KG1 (cell line): ENCODE measurements around the gene GPATCH2.
"Not testable (repeated sequence)": the region's sequence is repeated elsewhere in the genome, so short reads cannot be mapped to it uniquely, and the experiment has no call there.

Source experiments
- DNase-seq: peaks from one replicate; lab custom pipeline; 2025; lab: John Stamatoyannopoulos, UW

GPATCH2 gene

GRCh38 chr1:217525773-217526490 lies 105.0 kb downstream of the GPATCH2 start:
- DNase-seq, result no peak

- DNase-seq, result no peak
Observed at GRCh38 chr1:217524787-217525520, 105.9 kb downstream of the GPATCH2 start.

DNA sequence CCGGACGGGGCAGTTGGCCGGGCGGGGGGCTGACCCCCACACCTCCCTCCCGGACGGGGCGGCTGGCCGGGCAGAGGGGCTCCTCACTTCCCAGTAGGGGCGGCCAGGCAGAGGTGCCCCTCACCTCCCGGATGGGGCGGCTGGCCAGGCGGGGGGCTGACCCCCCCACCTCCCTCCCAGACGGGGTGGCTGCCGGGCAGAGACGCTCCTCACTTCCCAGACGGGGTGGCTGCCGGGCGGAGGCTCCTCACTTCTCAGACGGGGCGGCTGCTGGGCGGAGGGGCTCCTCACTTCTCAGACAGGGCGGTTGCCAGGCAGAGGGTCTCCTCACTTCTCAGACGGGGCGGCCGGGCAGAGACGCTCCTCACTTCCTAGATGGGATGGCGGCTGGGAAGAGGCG lies 107.0 kb downstream of the GPATCH2 start:
- not testable (repeated sequence) for DNase-seq

DNA sequence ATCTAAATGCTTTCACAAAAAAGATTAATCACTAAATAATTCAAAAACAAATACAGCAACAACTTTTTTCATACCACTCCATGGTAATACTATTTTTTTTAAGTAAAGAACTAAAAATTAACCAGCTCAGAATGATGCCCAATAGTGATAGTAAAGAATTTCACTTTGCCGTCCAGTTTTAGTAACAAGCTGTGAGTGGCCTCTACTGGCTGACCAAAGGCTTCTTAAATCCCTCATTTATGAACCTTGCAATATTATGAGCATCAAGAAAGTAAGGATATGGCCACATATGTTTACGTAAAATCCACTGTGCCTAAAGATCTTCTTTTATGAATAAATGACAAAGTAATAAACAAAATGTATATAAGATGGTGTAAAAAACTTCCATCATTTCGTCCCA lies 108.6 kb downstream of the GPATCH2 start:
- DNase-seq, result no peak

GRCh38 chr1:217521317-217521716 lies 109.6 kb downstream of the GPATCH2 start:
- no peak for DNase-seq

GRCh38 chr1:217506878-217507277 lies 124.0 kb downstream of the GPATCH2 start:
- DNase-seq, result no peak

- no peak for DNase-seq
Observed at GRCh38 chr1:217498209-217498608, 132.7 kb downstream of the GPATCH2 start.

GRCh38 chr1:217495249-217495648 lies 135.6 kb downstream of the GPATCH2 start:
- DNase-seq, result no peak

DNA sequence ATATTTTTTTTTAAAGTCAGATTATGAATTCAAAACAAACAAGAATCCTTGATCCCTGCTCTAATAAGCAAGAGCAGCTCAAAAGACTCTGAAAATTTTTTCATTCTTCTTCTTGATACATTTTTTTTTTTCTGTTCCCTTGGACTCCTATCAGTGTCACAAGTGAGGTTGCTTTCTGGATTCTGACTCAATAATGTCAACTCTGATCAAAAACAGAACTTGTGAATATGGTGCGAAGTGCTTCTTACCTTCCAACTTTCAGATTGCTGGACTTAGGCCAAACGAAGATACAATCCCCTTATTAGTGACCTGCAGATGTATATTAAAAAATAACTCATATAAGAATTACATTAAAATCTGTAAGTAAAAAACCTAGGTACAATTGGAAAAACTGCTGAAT lies 136.1 kb downstream of the GPATCH2 start:
- DNase-seq, result no peak

DNA sequence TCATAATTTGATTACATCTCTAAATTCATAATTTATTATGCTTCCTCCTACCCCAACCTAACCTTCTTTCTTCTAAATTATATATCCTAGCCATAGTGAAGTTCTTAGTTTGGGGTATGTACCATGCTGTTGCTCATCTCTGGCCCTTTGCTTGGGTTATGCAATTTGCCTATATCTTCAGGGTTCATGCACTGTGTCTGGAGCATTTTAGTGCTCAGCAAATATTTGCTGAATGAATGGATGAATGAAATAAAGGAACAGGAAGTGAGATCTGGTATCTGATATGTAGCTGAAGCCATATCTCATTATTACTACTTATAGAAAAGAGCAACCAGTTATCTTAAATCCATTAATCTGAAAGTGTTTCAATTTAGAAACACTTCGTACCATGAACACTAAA lies 137.6 kb downstream of the GPATCH2 start:
- no peak for DNase-seq

- no peak for DNase-seq
Observed at GRCh38 chr1:217484871-217485270, 146.0 kb downstream of the GPATCH2 start.

DNA sequence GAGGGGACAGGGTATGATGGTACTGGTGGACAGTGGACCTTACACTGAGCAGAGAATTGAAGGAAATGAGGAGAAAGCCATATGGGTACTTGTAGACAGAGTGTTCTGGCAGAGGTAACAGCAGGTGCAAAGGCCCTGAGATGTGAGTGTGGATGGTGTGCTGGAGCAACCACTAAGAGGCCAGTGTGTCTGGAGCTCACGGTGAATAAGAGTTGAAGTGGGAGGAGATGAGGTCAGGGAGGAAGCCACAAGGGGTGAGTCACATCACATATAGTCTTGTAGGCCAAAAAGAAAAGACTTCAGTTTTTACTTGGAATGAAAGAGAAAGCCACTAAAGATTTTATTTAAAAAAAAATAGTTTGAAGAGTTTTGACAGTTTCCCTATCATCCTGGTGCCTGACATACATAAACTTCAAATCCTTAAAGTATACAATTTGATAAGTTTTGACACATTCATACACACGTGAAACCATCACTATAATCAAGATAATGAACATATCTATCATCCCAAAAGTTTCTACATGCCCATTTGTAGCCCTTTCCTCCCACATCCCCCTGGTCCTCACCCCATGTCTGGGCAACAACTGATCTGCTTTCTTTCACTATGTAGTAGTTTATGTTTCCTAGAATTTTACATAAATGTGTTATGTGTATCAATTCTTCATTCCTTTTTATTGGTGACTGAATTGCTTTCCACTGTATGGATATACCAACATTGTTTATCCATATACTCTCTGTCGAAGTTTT lies 148.4 kb downstream of the GPATCH2 start:
- DNase-seq, result peak; percentile 6

DNA sequence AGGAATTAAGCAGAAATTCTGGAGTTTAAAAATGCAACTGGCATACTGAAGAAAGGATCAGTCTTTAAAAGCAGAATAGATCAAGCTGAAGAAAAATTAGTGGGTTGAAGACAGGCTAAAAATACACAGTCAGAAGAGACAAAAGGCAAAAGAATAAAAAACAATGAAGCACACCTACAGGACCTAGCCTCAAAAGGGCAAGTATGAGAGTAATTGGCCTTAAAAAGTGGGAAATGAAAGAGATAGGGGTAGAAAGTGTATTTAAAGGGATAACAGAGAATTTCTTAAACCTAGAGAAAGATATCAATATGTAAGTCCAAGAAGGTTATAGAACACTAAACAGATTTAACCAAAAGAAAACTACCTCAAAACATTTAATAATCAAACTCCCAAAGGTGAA lies 152.4 kb downstream of the GPATCH2 start:
- no peak for DNase-seq

DNA sequence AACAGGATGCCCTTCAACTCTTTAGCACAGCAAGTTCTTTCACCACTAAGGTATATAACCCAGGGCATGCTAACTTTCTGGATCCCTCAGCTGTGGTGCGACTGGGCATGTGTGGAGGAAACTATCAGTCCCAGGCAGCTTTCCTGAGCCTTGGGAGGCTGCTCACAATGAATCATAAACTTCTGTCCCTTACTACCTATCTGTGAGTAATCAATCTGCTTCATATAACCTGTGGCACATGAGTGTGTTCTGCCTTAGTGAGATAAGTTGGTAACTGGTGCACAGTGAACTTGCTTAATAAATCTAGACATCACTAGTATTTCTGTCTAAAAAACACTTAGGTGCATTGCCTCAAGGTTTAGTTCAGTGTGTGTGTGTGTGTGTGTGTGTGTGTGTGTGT lies 158.0 kb downstream of the GPATCH2 start:
- no peak for DNase-seq

GRCh38 chr1:217471403-217471802 lies 159.5 kb downstream of the GPATCH2 start:
- no peak for DNase-seq

DNA sequence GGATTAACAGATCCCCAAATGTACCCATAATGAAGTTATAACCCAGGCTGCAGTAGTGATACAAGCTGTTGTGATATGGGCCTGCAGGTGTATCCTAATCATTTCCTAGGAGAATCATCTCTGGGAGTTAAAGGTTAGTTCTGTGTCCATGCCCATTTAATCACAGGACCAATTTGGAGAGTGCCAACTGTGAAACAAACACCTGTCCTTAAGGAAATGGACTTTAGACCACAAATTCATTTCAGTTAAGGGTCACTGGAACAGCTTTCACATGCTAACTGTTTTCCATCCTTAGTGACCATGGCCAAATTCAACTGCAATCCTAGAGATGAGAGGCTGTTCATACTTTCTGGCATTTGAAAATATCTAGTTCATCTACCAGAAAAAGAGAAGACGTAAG lies 160.9 kb downstream of the GPATCH2 start:
- DNase-seq, result no peak

GRCh38 chr1:217465102-217465501 lies 165.8 kb downstream of the GPATCH2 start:
- DNase-seq, result no peak

- no peak for DNase-seq
Observed at GRCh38 chr1:217462666-217463065, 168.2 kb downstream of the GPATCH2 start.

DNA sequence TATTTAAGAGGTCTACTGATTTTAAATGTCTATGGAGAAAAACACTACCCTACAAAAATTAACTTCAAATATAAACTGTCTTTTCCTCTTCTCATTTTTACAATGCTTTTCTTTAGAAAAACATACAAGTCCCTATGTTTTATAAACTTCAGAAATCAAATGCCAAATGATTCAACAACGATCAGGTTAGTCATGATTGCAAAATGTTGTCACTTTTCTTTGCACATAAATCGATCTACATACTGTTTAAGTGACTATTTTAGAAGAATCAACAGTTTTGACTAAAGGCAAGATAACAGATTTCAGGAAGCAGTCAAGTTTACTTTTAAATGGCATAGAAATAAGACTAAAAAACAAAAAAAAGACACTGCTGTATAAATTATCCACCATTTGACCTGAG lies 168.7 kb downstream of the GPATCH2 start:
- DNase-seq, result no peak

- DNase-seq, result no peak
Observed at GRCh38 chr1:217457016-217457415, 173.9 kb downstream of the GPATCH2 start.

DNA sequence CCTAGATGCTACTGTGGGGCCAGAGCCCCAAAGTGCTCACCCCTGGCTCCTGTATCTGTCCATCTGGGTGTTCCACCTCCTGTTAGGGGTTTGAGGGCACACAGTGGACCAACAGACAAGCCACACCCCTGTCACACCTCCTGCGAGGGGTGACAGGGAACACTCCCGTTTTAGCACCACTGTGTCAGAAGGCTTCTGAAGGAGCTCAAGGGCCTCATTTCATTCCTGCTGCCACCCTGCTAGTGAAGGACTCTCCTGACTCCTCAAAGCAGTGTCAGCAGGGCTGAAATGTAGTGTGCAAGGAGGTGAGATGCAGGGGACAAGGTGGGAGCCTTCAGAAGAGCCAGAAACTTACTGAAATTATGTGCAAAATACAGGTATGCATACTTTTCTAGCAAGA lies 174.6 kb downstream of the GPATCH2 start:
- DNase-seq, result no peak

DNA sequence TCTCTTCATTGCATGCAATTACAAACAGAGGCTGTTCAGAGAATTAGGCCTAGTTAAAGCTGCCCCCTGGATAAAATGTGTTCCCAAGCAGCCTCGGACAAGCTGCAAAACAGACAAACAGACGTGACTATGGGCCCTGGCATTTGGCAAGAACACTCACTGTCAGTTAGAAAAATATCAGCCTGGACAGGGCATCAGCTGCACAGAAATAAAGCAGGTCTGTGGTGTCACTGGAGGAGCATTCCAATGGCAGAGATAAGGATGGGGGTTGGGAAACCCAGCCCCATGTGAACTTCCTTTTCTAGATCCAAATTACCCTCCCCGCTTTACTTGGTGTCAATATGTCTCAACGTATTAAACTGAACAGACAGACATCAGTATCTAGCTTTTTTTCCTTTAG lies 177.1 kb downstream of the GPATCH2 start:
- no peak for DNase-seq

DNA sequence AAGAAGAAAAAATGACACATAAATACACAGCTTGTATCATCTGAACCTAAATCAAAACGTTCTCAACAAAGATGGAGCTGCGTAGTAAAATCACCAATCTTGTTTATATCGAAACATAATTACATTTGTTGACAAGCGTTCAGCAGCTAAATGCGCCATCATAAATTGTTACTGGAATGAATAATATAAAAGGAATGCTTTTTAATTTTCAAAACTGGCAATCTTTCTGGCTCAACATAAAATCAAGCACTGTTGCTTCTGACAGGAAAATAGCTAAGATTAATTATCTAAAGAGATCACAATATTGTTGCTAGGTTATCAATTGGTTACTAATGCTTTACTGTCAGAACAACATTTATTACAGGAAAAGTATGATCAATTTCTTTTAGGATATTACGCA lies 181.5 kb downstream of the GPATCH2 start:
- DNase-seq, result no peak
